AG09309 (cell line): Measurements from ENCODE around the gene SPPL2B.

Source experiments
- DNase-seq: peaks from one replicate; pipeline ENCODE4 v3.0.0-alpha.2; 2010; ENCODE audit warnings: low read depth
- H3K4me3 ChIP-seq: 2 replicates; pipeline ENCODE4 v1.5.1; 2011; ENCODE audit warnings: mild to moderate bottlenecking, low read depth, low read length, moderate library complexity; ENCODE audit not compliant: control insufficient read depth
- TF ChIP-seq, protein P1 (sequence below): IDR thresholded peaks from 2 replicates; pipeline ENCODE4 v1.5.1; 2011; ENCODE audit warnings: mild to moderate bottlenecking, low read depth, low read length, inconsistent platforms; ENCODE audit not compliant: insufficient read depth, control insufficient read depth; ENCODE audit errors: missing control alignments

SPPL2B gene

DNA sequence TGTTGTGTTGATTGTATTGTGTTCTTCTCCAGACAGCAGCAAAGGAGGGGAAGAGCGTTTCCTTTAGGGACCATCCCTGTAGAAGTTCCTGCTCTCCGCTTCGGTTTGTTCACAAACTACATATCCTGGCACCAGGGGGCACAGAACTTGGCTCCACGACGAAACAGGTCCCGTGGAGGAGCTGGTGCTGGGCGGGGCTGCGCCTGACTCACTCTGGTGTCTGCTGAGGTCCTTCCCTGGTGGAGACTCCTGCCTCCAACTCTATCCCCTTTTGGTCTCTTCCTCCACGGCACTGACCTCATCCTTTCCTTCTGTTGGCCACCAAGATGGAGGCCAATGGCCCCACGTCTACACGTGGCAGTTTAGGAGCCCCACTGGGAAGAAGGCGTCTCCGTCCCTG lies 46.3 kb downstream of the SPPL2B start:
- TF ChIP-seq, protein P1, sequence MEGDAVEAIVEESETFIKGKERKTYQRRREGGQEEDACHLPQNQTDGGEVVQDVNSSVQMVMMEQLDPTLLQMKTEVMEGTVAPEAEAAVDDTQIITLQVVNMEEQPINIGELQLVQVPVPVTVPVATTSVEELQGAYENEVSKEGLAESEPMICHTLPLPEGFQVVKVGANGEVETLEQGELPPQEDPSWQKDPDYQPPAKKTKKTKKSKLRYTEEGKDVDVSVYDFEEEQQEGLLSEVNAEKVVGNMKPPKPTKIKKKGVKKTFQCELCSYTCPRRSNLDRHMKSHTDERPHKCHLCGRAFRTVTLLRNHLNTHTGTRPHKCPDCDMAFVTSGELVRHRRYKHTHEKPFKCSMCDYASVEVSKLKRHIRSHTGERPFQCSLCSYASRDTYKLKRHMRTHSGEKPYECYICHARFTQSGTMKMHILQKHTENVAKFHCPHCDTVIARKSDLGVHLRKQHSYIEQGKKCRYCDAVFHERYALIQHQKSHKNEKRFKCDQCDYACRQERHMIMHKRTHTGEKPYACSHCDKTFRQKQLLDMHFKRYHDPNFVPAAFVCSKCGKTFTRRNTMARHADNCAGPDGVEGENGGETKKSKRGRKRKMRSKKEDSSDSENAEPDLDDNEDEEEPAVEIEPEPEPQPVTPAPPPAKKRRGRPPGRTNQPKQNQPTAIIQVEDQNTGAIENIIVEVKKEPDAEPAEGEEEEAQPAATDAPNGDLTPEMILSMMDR: no peak
- no peak for DNase-seq
- no peak overlapping the region for H3K4me3 ChIP-seq

DNA sequence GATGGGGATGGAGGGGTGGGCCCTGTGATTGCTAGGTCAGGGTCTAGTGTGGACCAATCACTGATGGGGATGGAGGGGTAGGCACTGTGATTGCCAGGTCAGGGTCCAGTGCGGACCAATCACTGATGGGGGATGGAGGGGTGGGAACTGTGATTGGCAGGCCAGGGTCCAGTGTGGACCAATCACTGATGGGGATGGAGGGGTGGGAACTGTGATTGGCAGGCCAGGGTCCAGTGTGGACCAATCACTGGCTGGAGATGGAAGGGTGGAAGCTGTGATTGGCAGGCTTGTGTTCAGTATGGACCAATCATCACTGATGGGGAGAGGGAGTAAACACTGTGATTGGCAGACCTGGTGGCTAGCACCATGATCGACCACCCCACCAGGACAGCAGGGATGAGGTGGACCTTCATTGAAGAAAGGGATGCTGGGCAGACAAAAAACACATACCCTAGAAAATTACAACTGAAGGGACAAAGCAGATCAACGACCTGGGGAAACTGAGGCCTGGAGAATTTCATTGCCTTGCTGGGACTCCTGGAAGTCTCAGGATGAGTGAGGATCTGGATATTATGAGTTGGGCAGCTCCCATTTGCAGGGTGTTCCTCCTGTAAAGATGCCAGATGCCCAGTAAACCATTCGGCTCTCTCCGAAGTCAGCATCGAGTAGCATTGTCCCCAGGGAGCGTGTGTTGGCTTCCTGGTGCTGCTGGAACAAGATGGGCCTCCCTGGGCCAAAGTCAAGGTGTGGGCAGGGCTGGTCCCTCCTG lies 47.1 kb downstream of the SPPL2B start:
- DNase-seq: no peak
- no peak overlapping the region for H3K4me3 ChIP-seq
- TF ChIP-seq, protein P1: no peak

DNA sequence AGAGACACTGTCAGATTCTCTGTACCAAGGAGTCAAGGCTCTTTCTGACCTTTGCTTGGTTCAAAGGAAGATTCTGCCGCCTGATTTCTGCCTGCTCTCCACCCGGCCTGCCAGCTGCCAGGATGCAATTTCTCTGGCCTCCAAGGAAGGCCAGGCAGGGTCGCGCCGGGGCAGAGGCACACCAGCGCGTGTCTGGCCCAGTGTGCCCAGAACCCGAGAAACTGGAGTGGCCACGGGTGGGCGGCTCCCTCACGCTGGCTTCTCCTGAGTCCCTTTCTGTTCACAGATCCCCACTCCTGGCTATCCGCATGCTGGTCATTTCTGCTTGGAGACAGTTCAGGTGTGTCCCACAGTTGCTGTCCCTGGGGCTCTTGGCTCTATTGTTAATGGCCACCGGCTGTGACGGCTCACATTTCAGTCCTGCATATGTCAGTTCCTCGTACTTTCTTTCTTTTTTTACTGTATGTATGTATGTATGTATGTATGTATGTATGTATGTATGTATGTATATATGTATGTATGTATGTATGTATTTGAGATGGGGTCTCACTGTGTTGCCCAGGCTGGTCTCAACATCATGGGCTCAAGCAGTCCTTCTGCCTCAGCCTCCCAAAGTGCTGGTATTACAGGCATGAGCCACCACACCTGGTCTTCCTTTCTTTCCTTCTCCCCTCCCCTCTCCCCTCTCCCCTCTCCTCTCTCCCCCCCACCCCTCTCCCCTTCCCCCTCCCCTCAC lies 48.5 kb downstream of the SPPL2B start:
- H3K4me3 ChIP-seq: no peak overlapping the region
- TF ChIP-seq, protein P1: no peak
- DNase-seq: no peak

DNA sequence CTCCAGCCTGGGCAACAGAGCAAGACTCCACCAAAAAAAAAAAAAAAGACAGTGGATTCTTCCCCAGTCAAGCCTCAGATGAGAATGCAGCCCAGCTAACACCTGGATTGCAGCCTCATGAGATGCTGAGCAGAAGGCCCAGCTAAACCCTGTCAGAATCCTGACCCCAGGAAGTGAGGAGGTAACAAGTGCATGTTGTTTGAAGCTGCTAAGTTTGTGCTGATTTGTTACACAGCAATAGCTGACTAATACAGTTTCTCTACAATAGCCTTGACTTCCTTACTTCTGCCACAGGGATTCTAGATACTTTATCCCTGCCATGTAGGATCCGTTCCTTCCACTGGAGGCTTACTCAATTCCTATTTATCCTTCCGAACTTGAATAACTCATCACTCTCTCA lies 52.1 kb downstream of the SPPL2B start:
- no peak overlapping the region for H3K4me3 ChIP-seq
- TF ChIP-seq, protein P1: no peak
- no peak for DNase-seq

DNA sequence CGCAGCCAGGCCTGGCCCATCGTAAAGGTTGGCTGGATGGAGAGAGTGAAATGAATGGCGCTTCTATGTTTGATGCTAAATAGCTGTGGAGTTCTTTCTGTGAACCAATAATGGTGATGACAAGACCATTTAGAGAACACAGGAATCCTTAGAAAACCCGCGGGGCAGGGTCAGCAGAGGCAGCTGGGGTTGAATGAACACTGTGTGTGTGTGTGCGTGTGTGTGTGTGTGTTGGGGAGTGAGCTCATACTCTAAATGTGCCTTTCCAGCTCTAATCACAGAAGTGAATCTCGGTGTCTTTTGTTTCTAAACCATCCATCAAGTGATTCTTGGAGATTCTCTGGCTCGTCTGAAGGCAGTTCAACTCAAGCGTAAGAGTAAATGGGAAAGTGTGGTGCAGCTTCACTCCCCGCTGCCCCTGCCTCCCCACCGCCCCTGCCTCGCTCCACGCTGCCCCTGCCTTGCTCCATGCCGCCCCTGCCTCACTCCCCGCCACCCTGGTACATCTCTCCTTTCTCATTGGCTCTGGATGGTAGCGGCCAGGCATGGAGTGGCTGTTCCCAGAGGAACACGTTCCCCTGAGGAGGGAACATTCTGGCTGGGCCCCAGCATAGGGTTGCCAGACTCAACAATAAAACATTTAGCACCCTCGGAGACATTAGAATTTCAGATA lies 52.8 kb downstream of the SPPL2B start:
- TF ChIP-seq, protein P1: no peak
- no peak overlapping the region for H3K4me3 ChIP-seq
- no peak for DNase-seq

DNA sequence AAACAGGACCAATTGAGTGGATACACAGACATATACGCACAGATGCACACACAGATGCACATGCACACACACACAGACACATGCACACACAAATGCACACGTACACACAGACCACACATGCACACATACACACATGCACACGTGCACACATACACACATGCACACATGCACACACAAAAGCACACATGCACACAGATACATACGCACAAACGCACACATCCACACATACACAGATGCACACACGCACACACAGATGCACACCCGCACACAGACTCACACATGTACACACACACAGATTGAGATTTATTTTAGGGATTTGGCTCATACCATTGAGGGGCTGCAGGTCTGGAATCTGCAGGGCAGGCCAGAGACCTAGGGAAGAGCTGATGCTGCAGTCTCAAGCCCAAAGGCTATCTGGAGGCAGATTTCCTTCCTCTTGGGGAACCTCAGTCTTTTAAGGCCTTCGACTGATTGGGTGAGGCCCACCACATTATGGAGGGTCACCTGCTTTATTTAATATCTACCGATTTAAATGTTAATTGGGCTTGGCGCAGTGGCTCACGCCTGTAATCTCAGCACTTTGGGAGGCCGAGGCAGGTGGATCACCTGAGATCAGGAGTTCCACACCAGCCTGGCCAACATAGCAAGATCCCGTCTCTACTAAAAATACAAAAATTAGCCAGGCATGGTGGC lies 54.2 kb downstream of the SPPL2B start:
- DNase-seq: no peak
- TF ChIP-seq, protein P1: no peak
- no peak overlapping the region for H3K4me3 ChIP-seq
